HepG2 (cell line): ENCODE results near the gene GNG2.

Experiments
- CC2D1A ChIP-seq: sonication (generic); formaldehyde crosslinking; IDR thresholded peaks from 2 replicates; pipeline ENCODE4 v1.8.1; 2023; ENCODE audit warnings: mild to moderate bottlenecking, missing genetic modification reagents
- MAFK ChIP-seq, 2 experiments: IDR thresholded peaks in 1 of 2; conservative IDR thresholded peaks in 1 of 2; 2 replicates each; pipeline ENCODE4 v1.6.1; 2011; ENCODE audit warnings: improper control_type of control experiment in 2 of 2, low read length in 2 of 2
- MIER2 ChIP-seq: IDR thresholded peaks from 2 replicates; pipeline ENCODE4 v1.6.1; 2016; ENCODE audit warnings: missing biosample characterization, missing genetic modification reagents
- MTA3 ChIP-seq: sonication (generic); formaldehyde crosslinking; IDR thresholded peaks from 2 replicates; pipeline ENCODE4 v1.4.0; 2020; ENCODE audit warnings: missing genetic modification reagents
- NR3C1 ChIP-seq: sonication (generic); formaldehyde crosslinking; IDR thresholded peaks from 2 replicates; pipeline ENCODE4 v1.4.0; 2020; ENCODE audit warnings: missing genetic modification reagents
- POLR2A ChIP-seq, 2 experiments: IDR thresholded peaks; 2 replicates each; pipeline ENCODE4 v1.6.1; 2011; ENCODE audit warnings: low read depth in 2 of 2, low read length in 2 of 2, mild to moderate bottlenecking in 1 of 2, moderate library complexity in 1 of 2; ENCODE audit not compliant: insufficient read depth in 1 of 2
- RFX3 ChIP-seq: IDR thresholded peaks from 2 replicates; pipeline ENCODE4 v1.6.1; 2016; ENCODE audit warnings: missing biosample characterization, missing genetic modification reagents
- TBP ChIP-seq: sonication (generic); formaldehyde crosslinking; IDR thresholded peaks from 2 replicates; pipeline ENCODE4 v1.5.0; 2020; ENCODE audit warnings: missing genetic modification reagents
- TP53 ChIP-seq: sonication (generic); formaldehyde crosslinking; conservative IDR thresholded peaks from 2 replicates; pipeline ENCODE4 v1.4.0; 2020; ENCODE audit warnings: missing genetic modification reagents
- ZBTB33 ChIP-seq: sonication (generic); formaldehyde crosslinking; IDR thresholded peaks from 2 replicates; pipeline ENCODE4 v1.4.0; 2020; ENCODE audit warnings: missing genetic modification reagents
- ZMYM2 ChIP-seq: sonication (generic); formaldehyde crosslinking; IDR thresholded peaks from 2 replicates; pipeline ENCODE4 v1.8.0; 2022; ENCODE audit warnings: mild to moderate bottlenecking, missing genetic modification reagents
- ZNF280B ChIP-seq: sonication (generic); formaldehyde crosslinking; IDR thresholded peaks from 2 replicates; pipeline ENCODE4 v1.5.0; 2020; ENCODE audit warnings: missing genetic modification reagents, mild to moderate bottlenecking, borderline replicate concordance
- TF ChIP-seq, protein P1 (sequence below), 2 experiments: IDR thresholded peaks; 2 replicates each; pipeline ENCODE4 v1.6.1; 2011 to 2012; ENCODE audit warnings: low read length in 2 of 2, borderline replicate concordance in 1 of 2, low read depth in 1 of 2, mild to moderate bottlenecking in 1 of 2, moderate library complexity in 1 of 2
- TF ChIP-seq, protein P2 (sequence below): sonication (generic); formaldehyde crosslinking; IDR thresholded peaks from 2 replicates; pipeline ENCODE4 v1.5.0; 2020; ENCODE audit warnings: mild to moderate bottlenecking, missing genetic modification reagents, moderate library complexity

DNA sequence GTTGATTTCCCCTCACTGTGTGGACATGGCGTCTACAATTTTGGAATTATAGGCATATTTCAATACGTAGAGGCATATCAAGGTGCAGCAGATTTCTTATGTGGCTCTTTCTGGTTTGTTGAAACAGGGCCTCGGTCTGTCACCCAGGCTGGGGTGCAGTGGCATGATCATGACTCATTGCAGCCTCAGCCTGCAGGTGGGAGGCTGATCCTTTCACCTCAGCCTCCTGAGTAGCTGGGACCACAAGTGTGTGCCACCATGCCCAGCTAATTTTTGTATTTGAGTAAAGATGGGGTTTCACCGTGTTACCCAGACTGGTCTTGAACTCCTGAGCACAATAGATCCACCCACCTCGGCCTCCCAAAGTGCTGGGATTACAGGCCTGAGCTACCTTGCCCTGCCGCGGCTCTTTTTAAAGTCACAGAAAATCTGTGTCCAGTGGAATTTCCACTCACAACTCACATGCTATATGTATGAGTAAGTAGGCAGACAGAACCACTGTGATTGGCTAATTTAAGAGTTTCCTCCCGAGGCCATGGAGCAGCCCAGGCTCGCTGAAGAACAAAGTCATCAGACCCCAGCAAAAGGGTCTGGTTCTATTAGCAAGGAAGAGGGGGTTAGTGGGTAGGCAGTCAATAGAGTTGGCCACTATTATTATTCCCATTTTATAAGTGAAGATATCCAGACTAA, 9.1 kb downstream of the GNG2 start:
- TF ChIP-seq MTA3 (CRISPR knock-in tag), result no peak
- TF ChIP-seq, protein P1, sequence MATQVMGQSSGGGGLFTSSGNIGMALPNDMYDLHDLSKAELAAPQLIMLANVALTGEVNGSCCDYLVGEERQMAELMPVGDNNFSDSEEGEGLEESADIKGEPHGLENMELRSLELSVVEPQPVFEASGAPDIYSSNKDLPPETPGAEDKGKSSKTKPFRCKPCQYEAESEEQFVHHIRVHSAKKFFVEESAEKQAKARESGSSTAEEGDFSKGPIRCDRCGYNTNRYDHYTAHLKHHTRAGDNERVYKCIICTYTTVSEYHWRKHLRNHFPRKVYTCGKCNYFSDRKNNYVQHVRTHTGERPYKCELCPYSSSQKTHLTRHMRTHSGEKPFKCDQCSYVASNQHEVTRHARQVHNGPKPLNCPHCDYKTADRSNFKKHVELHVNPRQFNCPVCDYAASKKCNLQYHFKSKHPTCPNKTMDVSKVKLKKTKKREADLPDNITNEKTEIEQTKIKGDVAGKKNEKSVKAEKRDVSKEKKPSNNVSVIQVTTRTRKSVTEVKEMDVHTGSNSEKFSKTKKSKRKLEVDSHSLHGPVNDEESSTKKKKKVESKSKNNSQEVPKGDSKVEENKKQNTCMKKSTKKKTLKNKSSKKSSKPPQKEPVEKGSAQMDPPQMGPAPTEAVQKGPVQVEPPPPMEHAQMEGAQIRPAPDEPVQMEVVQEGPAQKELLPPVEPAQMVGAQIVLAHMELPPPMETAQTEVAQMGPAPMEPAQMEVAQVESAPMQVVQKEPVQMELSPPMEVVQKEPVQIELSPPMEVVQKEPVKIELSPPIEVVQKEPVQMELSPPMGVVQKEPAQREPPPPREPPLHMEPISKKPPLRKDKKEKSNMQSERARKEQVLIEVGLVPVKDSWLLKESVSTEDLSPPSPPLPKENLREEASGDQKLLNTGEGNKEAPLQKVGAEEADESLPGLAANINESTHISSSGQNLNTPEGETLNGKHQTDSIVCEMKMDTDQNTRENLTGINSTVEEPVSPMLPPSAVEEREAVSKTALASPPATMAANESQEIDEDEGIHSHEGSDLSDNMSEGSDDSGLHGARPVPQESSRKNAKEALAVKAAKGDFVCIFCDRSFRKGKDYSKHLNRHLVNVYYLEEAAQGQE (IDR thresholded peaks at IDR 0.05; ENCODE audit: borderline replicate concordance in 1 of 2, low read depth in 1 of 2, low read length in 2 of 2), result no peak
- no peak for TF ChIP-seq POLR2A (IDR thresholded peaks at IDR 0.05; ENCODE audit: insufficient read depth in 1 of 2, low read depth in 2 of 2, low read length in 2 of 2)
- no peak for TF ChIP-seq TP53 (CRISPR knock-in tag)
- no peak for TF ChIP-seq MAFK (conservative IDR thresholded peaks at IDR 0.05 in 1 of 2, IDR thresholded peaks at IDR 0.05 in 1 of 2; ENCODE audit: low read length in 2 of 2)
- TF ChIP-seq TBP (CRISPR knock-in tag), result no peak
- no peak for TF ChIP-seq NR3C1 (CRISPR knock-in tag)
- no peak for TF ChIP-seq ZNF280B
- TF ChIP-seq ZMYM2 (CRISPR knock-in tag), result no peak
- TF ChIP-seq, protein P2, sequence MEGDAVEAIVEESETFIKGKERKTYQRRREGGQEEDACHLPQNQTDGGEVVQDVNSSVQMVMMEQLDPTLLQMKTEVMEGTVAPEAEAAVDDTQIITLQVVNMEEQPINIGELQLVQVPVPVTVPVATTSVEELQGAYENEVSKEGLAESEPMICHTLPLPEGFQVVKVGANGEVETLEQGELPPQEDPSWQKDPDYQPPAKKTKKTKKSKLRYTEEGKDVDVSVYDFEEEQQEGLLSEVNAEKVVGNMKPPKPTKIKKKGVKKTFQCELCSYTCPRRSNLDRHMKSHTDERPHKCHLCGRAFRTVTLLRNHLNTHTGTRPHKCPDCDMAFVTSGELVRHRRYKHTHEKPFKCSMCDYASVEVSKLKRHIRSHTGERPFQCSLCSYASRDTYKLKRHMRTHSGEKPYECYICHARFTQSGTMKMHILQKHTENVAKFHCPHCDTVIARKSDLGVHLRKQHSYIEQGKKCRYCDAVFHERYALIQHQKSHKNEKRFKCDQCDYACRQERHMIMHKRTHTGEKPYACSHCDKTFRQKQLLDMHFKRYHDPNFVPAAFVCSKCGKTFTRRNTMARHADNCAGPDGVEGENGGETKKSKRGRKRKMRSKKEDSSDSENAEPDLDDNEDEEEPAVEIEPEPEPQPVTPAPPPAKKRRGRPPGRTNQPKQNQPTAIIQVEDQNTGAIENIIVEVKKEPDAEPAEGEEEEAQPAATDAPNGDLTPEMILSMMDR (CRISPR knock-in tag), result no peak
- TF ChIP-seq CC2D1A (CRISPR knock-in tag), result no peak
- no peak for TF ChIP-seq RFX3
- TF ChIP-seq ZBTB33, result no peak
- no peak for TF ChIP-seq MIER2 (CRISPR knock-in tag)
